Transverse colon (tissue), 4 donors: Measurements from ENCODE around the gene GNAO1. TPM values are rescaled to one million over a fixed set of nuclear protein-coding genes. Genes with fewer than 3 reads are reported as not detected.

ENCODE experiments used
- DNase-seq: peaks from one replicate; pipeline ENCODE4 v3.0.0-alpha.2; 2019
- H3K27ac ChIP-seq, 4 donors: fragments of 200-600 bp; sonication (generic); 2 replicates each; pipeline ENCODE4 v1.5.1; 2016 to 2018; ENCODE audit warnings: inconsistent platforms in 4 of 4
- H3K27me3 ChIP-seq: fragments of 200-600 bp; sonication (generic); 2 replicates; pipeline ENCODE4 v1.5.1; 2017; ENCODE audit warnings: inconsistent platforms
- H3K36me3 ChIP-seq, 4 donors: fragments of 200-600 bp; sonication (generic); 2 replicates each; pipeline ENCODE4 v1.5.1; 2017 to 2019; ENCODE audit warnings: inconsistent platforms in 4 of 4
- H3K4me1 ChIP-seq, 4 donors: fragments of 200-600 bp; sonication (generic); 2 replicates each; pipeline ENCODE4 v1.5.1; 2017 to 2020; ENCODE audit warnings: inconsistent platforms in 4 of 4
- H3K4me3 ChIP-seq, 4 donors: fragments of 200-600 bp; sonication (generic); 1 replicate in 1 of 4; 2 replicates in 3 of 4; pipeline versions ENCODE4 v1.5.1 to v1.6.1; 2017 to 2019; ENCODE audit warnings: inconsistent platforms in 4 of 4
- H3K9me3 ChIP-seq, 2 donors: fragments of 200-600 bp; sonication (generic); 2 replicates each; pipeline ENCODE4 v1.5.1; 2017 to 2019; ENCODE audit warnings: inconsistent platforms in 2 of 2
- CTCF ChIP-seq, 5 experiments: fragments of 200-600 bp in 3 of 5; fragments of 450-650 bp in 2 of 5; sonication (generic) in 3 of 5; IDR thresholded peaks; 1 replicate in 2 of 5; 2 replicates in 3 of 5; pipeline ENCODE4 v1.5.1; 2016 to 2017; ENCODE audit warnings: antibody characterized with exemption in 5 of 5, inconsistent platforms in 3 of 5, mild to moderate bottlenecking in 2 of 5, moderate library complexity in 1 of 5
- EP300 ChIP-seq: sonication (generic); formaldehyde crosslinking; IDR thresholded peaks from one replicate; pipeline ENCODE4 v1.6.1; 2017; ENCODE audit warnings: antibody characterized with exemption, low read depth
- POLR2A ChIP-seq: fragments of 450-650 bp; IDR thresholded peaks from one replicate; pipeline ENCODE4 v1.6.1; 2016; ENCODE audit warnings: antibody characterized with exemption, mild to moderate bottlenecking, moderate library complexity
- POLR2AphosphoS5 ChIP-seq, 3 donors: sonication (generic); formaldehyde crosslinking; IDR thresholded peaks; one replicate each; pipeline ENCODE4 v1.6.1; 2016; ENCODE audit warnings: antibody characterized with exemption in 3 of 3
- WGBS, 2 donors: methylation state at CpG; one replicate each; pipeline ENCODE4 v1.1.5; 2018; ENCODE audit warnings: low coverage in 1 of 2; 5-methylcytosine and 5-hydroxymethylcytosine counted together
- in situ Hi-C, 4 donors: fragments of 200-750 bp; cut with MboI; loops; one replicate each; pipeline versions ENCODE4 v1.15.0 to v1.15.1; 2017; ENCODE audit warnings: low sequenced_read_pairs in 3 of 4, low pct_ligation_motif_present in 1 of 4, low pct_unique_long_range_greater_than_20kb in 1 of 4
- intact Hi-C: fragments of 100-400 bp; cut with DNase I; formaldehyde crosslinking; loops from one replicate; pipeline ENCODE4 v1.15.1; 2023; ENCODE audit warnings: low total_unique reads
- total RNA-seq, 4 donors: library from RNA; depleted of rRNA; stranded (reverse); fragments of >200 nt; gene quantifications; one replicate each; pipeline ENCODE4 v1.1.0, GENCODE V29; 2016

GNAO1 gene
- total RNA-seq, 4 donors from 2014 or later, result 7.3 to 25.4 (median 11.3) TPM

- no peaks in the 10 kb centered on the region for H3K9me3 ChIP-seq
- H3K27me3 ChIP-seq, result no peaks in the 10 kb centered on the region
- in situ Hi-C loops, result no loop called here
- TF ChIP-seq POLR2A (no peak), EP300 (no peak), POLR2AphosphoS5 (IDR thresholded peaks at IDR 0.05) (no peak), CTCF (IDR thresholded peaks at IDR 0.05) (no peak)
- DNase-seq, result no peak
- no peak overlapping the region for H3K4me3 ChIP-seq
- peaks cover 0 to 15% (median 6%) of the 10 kb centered on the region in 4 donors for H3K4me1 ChIP-seq
- intact Hi-C loops, result no loop called here
- 38 to 64% methylated on average over 3 to 6 of the region's 6 CpGs for WGBS, 2 donors
- peak overlapping the region; percentile 17 to 43 (median 24) for H3K27ac ChIP-seq
- peaks cover 0 to 16% (median 5%) of the 10 kb centered on the region in 4 donors for H3K36me3 ChIP-seq
These were observed 179.8 kb downstream of the GNAO1 start for GRCh38 chr16:56370875-56371659.

DNA sequence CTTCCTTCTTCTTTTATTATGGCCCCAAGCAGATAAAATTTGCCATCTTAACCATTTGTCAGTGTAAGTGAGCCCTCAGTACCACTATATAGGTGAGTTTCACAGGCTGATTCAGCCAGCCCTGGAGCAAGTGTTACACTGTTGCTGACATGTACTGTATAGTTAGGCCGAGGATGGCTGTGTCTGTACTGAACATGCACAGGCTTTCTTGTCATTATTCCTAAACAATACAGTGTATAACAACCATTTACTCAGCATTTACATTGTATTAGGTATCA lies 180.3 kb downstream of the GNAO1 start:
- no peak for DNase-seq
- 95% methylated on average over 1 of the region's 1 CpG; no CpG with 5 or more reads in 1 of the 2 donors for WGBS, 2 donors
- in situ Hi-C loops, result no loop called here
- no peak for TF ChIP-seq POLR2A
- no peak for TF ChIP-seq POLR2AphosphoS5 (IDR thresholded peaks at IDR 0.05)
- no peak for TF ChIP-seq CTCF (IDR thresholded peaks at IDR 0.05)
- TF ChIP-seq EP300, result no peak
- H3K27me3 ChIP-seq, result no peaks in the 10 kb centered on the region
- H3K4me1 ChIP-seq, result peaks cover 0 to 15% (median 6%) of the 10 kb centered on the region in 4 donors
- H3K9me3 ChIP-seq, result no peaks in the 10 kb centered on the region
- intact Hi-C loops, result no loop called here
- H3K36me3 ChIP-seq, result peaks cover 0 to 13% (median 5%) of the 10 kb centered on the region in 4 donors
- peak overlapping the region in 3 of 4 donors; percentile 18 to 43 (median 31) for H3K27ac ChIP-seq
- no peak overlapping the region for H3K4me3 ChIP-seq

DNA sequence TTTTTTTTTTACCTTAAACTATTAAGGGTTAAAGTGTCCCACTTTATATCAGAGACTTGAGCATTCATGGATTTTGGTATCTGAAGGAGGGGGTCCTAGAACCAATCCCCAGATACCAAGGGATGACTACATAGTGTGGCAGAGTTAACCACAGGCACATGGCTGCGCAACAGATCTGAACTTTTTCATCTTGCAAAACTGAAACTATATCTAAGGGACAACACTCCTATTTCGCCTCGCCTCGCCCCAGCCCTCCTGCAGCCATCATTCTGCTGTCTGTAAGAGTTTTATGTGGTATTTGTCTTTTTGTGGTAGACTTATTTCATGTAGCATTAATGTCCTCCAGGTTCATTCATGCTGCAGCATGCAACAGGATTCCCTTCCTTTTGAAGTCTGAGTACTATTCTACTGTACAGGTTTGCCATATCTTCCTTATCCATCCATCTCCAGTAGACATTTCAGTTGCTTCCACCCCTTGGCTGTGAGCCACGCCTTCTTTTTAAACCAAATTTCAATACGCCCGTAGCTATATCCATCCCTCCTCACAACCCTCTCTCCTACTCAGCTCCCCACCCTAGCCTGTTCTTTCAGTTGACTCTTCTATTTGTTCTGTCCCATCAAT lies 180.8 kb downstream of the GNAO1 start:
- in situ Hi-C loops, result no loop called here
- no peaks in the 10 kb centered on the region for H3K9me3 ChIP-seq
- WGBS, 2 donors, result 86 to 89% methylated on average over 7 of the region's 7 CpGs

More for the DNA sequence above, 180.8 kb downstream of the GNAO1 start:
- no peak overlapping the region for H3K27ac ChIP-seq
- DNase-seq, result no peak
- peaks cover 0 to 15% (median 6%) of the 10 kb centered on the region in 4 donors for H3K4me1 ChIP-seq
- no peak overlapping the region for H3K4me3 ChIP-seq
- no peak for TF ChIP-seq EP300
- TF ChIP-seq POLR2AphosphoS5 (IDR thresholded peaks at IDR 0.05), result no peak
- TF ChIP-seq CTCF (IDR thresholded peaks at IDR 0.05), result no peak
- no peak for TF ChIP-seq POLR2A
- H3K27me3 ChIP-seq, result no peaks in the 10 kb centered on the region
- intact Hi-C loops, result no loop called here
- H3K36me3 ChIP-seq, result peaks cover 0 to 11% (median 5%) of the 10 kb centered on the region in 4 donors
